ENCODE measurements around the gene LCE4A.
"Not testable (repeated sequence)": the region's sequence is repeated elsewhere in the genome, so short reads cannot be mapped to it uniquely, and the experiment has no call there.

GRCh38 chr1:152685823-152686222 lies 22.1 kb upstream of the LCE4A start, which contains the start of gene LCE2B:
- TF ChIP-seq, protein P1, sequence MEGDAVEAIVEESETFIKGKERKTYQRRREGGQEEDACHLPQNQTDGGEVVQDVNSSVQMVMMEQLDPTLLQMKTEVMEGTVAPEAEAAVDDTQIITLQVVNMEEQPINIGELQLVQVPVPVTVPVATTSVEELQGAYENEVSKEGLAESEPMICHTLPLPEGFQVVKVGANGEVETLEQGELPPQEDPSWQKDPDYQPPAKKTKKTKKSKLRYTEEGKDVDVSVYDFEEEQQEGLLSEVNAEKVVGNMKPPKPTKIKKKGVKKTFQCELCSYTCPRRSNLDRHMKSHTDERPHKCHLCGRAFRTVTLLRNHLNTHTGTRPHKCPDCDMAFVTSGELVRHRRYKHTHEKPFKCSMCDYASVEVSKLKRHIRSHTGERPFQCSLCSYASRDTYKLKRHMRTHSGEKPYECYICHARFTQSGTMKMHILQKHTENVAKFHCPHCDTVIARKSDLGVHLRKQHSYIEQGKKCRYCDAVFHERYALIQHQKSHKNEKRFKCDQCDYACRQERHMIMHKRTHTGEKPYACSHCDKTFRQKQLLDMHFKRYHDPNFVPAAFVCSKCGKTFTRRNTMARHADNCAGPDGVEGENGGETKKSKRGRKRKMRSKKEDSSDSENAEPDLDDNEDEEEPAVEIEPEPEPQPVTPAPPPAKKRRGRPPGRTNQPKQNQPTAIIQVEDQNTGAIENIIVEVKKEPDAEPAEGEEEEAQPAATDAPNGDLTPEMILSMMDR (IDR thresholded peaks at IDR 0.05) = not testable (repeated sequence)
- TF ChIP-seq POLR2AphosphoS5 (IDR thresholded peaks at IDR 0.05) = not testable (repeated sequence)

Data from breast epithelium (tissue), 3 donors.